Hypothalamus (tissue), 51 donors: ENCODE measurements around the gene HELT.
"Not testable (repeated sequence)": the region's sequence is repeated elsewhere in the genome, so short reads cannot be mapped to it uniquely, and the experiment has no call there.

ENCODE experiments used
- DNase-seq, 51 donors: peaks; one replicate each; lab custom pipeline; 2025; lab: John Stamatoyannopoulos, UW

Gene HELT

GRCh38 chr4:185035284-185035683 lies 17.0 kb downstream of the HELT start:
- no peak for DNase-seq

DNA sequence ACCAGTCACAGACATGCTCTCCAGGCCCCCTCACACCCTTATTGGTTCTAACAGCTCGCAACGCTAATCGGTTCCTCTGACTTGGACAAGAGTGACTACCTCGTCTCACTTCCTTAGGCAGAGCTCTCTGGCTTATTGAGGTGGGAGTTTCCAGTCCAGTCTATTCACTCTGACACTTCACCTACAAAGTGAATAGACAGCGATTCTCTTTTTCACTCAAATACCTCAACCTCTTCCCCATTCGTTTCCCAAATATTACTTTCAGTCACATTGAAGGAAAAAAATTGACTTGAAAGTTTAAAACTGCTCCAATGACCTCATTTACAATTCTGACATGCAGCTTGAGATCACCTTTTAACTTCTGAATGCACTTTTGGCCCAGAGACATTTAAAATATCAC lies 17.7 kb downstream of the HELT start:
- DNase-seq: no peak

GRCh38 chr4:185036842-185037241 lies 18.6 kb downstream of the HELT start:
- no peak for DNase-seq

- DNase-seq: peak in 23 of 51 donors; percentile 2 to 49 (median 9)
Measured at GRCh38 chr4:185039508-185040273, 21.4 kb downstream of the HELT start.

- DNase-seq: no peak
Measured at GRCh38 chr4:185040523-185040922, 22.2 kb downstream of the HELT start.

DNA sequence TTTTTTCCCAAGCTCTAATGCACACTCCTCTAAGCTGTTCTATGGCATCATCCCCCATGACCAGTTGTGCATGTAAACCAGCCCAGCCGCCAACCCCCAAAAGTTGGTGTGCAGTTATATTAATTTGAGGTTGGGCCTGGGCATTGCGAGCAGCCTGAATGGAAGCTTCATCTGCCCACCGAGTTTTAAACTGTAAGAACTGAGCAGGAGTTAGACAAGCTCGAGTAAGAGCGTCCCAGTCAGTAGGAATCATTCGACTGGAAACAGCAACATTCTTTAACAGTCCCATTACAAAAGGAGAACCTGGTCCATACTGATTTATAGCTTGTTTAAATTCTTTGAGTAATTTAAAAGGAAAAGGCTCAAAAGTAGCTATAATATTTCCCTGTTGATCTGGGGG lies 32.0 kb downstream of the HELT start:
- DNase-seq: not testable (repeated sequence)

GRCh38 chr4:185051283-185051682 lies 33.0 kb downstream of the HELT start:
- not testable (repeated sequence) for DNase-seq

DNA sequence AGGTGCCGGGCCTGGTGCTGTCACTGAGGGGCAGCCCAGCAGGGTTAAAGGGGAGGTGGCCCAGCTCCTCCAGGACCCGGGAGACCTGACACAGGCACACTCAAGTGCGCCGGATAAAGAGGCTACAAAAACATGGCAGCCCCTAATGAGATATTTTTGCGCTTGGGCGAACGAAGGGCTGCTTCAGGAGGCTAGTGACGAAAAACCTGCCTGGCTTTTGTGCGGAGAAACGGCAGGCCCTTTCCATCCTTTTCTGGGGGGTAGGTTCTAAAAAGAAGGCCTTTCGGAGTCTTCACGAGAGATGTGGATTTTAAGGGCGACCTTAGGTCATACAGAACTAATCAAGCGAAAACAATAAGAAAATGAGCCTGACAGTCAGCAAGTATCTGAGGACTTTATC lies 35.5 kb downstream of the HELT start:
- DNase-seq: no peak

- DNase-seq: no peak
Measured at GRCh38 chr4:185054272-185054671, 36.0 kb downstream of the HELT start.

DNA sequence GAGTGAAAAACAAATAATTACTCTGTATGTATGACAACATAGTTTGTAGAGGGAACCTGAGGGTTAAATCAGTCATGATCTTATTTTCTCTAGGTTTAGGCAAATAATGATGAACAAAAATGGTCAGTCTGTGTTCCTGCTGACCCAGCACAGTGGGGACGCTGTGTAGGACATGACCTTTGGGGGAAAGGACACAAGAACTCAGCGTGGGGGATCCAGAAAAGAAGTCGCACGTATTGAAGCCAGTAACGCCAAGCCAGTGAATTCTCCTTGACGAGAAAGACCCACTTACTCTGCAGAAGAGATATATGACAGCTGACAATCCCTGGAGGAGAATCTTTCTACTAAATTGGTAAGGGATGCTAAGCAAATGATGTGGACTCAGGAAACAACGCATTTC lies 36.6 kb downstream of the HELT start:
- DNase-seq: no peak

DNA sequence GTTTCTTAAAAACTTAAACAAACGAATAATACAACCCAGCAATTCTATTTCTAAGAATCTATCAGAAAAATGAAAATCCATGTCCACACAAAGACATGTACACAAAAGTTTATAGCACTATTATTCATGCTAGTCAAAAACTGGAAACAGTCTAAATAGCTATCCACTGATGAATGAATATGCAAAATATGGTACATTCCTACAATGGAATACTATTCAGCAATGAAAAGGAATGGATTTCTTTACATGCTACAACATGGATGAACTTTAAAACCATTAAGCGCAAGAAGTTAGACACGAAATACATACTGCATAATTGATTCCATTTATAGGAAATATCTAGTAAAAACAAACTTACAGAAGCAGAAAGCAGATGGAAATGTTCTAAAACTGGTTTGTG lies 43.3 kb downstream of the HELT start:
- DNase-seq: no peak

DNA sequence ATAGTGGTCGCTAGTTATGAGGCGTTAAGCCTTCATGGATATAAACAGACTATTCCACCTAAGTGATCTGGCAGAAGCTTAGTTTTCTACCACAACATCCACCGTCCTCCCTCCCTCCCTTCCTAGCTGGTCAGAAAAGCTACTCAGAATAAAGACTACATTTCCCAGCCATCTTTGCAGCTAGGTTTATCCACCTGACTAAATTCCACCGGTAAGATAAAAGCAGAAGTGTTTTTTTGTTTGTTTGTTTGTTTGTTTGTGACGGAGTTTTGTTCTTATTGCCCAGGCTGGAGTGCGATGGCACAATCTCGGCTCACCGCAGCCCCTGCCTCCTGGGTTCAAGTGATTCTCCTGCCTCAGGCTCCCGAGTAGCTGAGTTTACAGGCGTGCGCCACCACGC lies 44.3 kb downstream of the HELT start:
- no peak for DNase-seq

DNA sequence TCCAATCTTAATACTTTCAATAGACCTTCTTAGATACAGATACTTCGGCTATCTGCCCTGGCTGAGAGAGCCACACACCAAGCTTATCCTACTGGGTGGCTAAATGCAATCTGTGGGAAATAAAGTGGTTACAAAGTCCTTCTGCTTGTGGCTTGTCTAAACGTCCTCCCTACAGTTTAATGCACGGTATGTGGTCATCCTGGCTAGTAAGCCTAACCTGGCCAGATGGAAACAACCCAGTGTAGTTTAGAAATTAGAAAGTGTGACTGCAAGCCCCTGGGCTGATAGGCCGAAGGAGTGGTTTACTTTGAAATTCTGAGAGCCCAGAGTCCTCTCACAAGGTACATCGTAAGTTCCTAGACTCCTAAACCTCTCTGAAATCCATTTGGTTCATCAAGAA lies 47.9 kb downstream of the HELT start:
- no peak for DNase-seq

DNA sequence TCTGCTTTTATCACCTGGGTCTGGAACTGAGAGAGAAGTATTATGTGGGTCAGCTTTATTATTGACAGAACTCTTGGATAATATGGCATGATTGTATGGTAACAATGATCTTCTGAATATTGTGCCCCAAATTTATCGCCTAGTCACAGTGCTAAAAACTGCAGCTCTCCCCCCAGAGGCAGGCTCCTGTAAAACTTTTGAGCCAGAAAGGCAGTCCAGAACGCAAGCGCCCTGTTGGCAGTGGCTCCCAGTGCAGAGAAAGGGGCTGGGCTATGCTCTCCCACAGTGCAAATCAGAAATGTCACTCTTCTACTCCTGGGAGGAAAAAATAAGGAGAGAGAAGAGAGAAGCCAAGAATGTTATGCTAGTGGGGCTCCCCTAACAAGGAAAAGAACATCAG lies 50.5 kb downstream of the HELT start:
- no peak for DNase-seq
